Measurements from ENCODE around the gene DICER1. TPM values are rescaled to one million over a fixed set of nuclear protein-coding genes. Genes with fewer than 3 reads are reported as not detected.

DICER1 gene
- total RNA-seq, 4 donors from 2014 or later = 54.5 to 94.8 (median 83.8) TPM

DNA sequence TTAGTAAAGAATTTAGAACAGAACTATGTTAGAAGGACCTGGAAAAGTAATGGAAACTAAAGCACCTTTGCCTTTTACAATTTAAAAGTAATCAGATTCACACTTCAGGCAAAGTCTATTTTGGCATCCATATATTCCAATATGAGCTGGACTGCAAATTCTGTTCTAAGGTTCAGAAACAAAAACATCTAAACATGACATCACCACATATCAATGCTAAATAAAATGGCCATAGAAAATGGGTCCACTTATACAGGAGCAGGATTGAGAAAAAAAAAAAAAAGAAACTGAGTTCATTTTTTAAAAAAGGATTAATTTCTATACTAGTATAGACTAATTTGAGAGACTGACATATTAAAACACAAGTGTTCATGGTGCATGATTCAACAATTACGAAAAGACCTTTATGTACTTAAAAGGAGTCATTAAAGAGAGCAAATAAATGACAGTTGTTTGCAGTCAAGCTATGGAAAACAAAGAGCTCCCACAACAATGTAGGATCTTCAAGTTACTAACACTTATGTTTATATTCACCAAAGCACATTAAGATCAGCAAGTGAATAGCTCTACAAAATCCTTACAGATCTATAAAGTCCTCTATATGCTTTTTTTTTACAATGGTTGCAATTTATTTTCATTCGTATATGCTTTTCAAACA is 45.7 kb downstream of the DICER1 start:
- WGBS, 2 donors = 67 to 68% methylated on average over 2 of the region's 2 CpGs
- Histone ChIP-seq H3K36me3 (peaks cover 0 to 73% (median 0%) of the 10 kb centered on the region in 3 donors), H3K4me1 (peaks cover 0 to 11% (median 0%) of the 10 kb centered on the region in 4 donors), H3K27me3 (no peaks in the 10 kb centered on the region), H3K27ac (peak overlapping the region in 1 of 4 donors; percentile 22), H3K4me3 (no peak overlapping the region), H3K9me3 (no peaks in the 10 kb centered on the region)
- no peak for DNase-seq (ENCODE audit: low spot score in 2 of 2)
- TF ChIP-seq EP300 (IDR thresholded peaks at IDR 0.05) (no peak), POLR2A (IDR thresholded peaks at IDR 0.05) (no peak)
- TF ChIP-seq, protein P1, sequence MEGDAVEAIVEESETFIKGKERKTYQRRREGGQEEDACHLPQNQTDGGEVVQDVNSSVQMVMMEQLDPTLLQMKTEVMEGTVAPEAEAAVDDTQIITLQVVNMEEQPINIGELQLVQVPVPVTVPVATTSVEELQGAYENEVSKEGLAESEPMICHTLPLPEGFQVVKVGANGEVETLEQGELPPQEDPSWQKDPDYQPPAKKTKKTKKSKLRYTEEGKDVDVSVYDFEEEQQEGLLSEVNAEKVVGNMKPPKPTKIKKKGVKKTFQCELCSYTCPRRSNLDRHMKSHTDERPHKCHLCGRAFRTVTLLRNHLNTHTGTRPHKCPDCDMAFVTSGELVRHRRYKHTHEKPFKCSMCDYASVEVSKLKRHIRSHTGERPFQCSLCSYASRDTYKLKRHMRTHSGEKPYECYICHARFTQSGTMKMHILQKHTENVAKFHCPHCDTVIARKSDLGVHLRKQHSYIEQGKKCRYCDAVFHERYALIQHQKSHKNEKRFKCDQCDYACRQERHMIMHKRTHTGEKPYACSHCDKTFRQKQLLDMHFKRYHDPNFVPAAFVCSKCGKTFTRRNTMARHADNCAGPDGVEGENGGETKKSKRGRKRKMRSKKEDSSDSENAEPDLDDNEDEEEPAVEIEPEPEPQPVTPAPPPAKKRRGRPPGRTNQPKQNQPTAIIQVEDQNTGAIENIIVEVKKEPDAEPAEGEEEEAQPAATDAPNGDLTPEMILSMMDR (IDR thresholded peaks at IDR 0.05) = no peak

DNA sequence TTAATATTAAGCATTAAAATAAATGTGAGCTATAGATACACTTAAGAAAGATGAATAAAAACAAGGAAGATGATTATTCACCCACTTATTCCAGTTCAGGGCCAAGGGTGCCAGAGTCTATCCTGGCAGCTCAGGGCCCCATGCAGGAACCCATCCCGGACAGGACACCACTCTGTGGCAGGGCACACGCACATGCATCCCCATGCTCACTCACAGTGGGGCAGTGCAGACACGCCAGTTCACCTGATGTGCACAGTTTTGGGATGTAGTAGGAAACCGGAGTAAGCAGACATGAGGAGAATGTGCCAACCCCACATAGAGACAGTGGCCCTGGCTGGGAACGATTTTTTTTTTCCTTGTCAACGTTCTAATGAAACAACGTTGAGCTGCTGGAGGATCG is 47.2 kb downstream of the DICER1 start:
- no peak for DNase-seq (ENCODE audit: low spot score in 2 of 2)
- Histone ChIP-seq H3K27ac (no peak overlapping the region), H3K27me3 (no peaks in the 10 kb centered on the region), H3K4me3 (no peak overlapping the region), H3K36me3 (peaks cover 0 to 72% (median 0%) of the 10 kb centered on the region in 3 donors), H3K4me1 (peaks cover 0 to 11% (median 0%) of the 10 kb centered on the region in 4 donors), H3K9me3 (no peaks in the 10 kb centered on the region)
- no peak for TF ChIP-seq POLR2A (IDR thresholded peaks at IDR 0.05)
- TF ChIP-seq, protein P1 (IDR thresholded peaks at IDR 0.05) = no peak
- TF ChIP-seq EP300 (IDR thresholded peaks at IDR 0.05) = no peak
- WGBS, 2 donors = 89 to 94% methylated on average over 8 of the region's 8 CpGs

DNA sequence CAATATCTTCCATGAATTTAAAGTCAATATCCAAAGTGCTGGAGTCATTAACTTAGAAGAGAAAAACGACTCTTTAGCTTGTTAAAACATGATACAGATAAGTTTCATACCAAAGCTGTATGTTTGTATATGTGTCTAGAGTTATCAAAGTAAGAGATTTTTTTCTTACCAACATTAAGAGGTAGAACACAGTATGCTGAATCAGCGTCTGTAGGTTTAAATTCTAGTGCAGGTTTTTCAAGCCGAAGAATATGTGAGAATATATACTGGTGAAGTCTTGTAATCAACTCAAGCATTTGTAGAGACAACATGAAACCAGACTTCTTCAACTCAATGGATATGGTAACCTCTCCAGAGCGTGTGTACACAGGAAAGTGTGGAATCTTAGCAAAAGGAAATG is 49.6 kb downstream of the DICER1 start:
- Histone ChIP-seq H3K36me3 (peaks cover 0 to 84% (median 0%) of the 10 kb centered on the region in 3 donors), H3K27me3 (no peaks in the 10 kb centered on the region)
- WGBS, 2 donors = 97% methylated on average over 4 of the region's 4 CpGs

DNA sequence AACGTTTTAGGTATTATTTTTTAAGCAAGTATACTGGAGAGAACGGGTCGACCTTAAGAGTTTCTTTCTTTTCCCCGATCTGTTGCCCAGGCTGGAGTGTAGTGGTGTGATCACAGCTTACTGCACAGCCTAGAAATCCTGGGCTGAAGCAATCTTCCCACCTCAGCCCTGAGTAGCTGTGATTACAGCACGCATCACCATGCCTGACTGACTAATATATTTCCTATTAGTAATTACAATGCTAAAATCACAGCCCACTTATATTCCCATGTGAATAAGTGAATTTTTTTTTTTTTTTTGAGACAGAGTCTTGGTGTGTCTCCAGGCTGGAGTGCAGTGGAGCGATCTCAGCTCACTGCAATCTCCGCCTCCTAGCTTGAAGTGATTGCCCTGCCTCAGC is 50.4 kb downstream of the DICER1 start:
- Histone ChIP-seq H3K27ac (no peak overlapping the region), H3K4me1 (peaks cover 0 to 9% (median 0%) of the 10 kb centered on the region in 4 donors), H3K4me3 (no peak overlapping the region), H3K9me3 (no peaks in the 10 kb centered on the region), H3K36me3 (peaks cover 0 to 92% (median 0%) of the 10 kb centered on the region in 3 donors), H3K27me3 (no peaks in the 10 kb centered on the region)
- TF ChIP-seq, protein P1 (IDR thresholded peaks at IDR 0.05) = no peak
- TF ChIP-seq EP300 (IDR thresholded peaks at IDR 0.05) = no peak
- no peak for TF ChIP-seq POLR2A (IDR thresholded peaks at IDR 0.05)
- 89% methylated on average over 7 of the region's 7 CpGs for WGBS, 2 donors
- DNase-seq (ENCODE audit: low spot score in 2 of 2) = no peak

More for the DNA sequence above, 49.6 kb downstream of the DICER1 start:
- Histone ChIP-seq H3K9me3 (no peaks in the 10 kb centered on the region), H3K4me1 (peaks cover 0 to 5% (median 0%) of the 10 kb centered on the region in 4 donors), H3K27ac (no peak overlapping the region), H3K4me3 (no peak overlapping the region)
- no peak for TF ChIP-seq POLR2A (IDR thresholded peaks at IDR 0.05)
- no peak for TF ChIP-seq EP300 (IDR thresholded peaks at IDR 0.05)
- TF ChIP-seq, protein P1 (IDR thresholded peaks at IDR 0.05) = no peak
- no peak for DNase-seq (ENCODE audit: low spot score in 2 of 2)

DNA sequence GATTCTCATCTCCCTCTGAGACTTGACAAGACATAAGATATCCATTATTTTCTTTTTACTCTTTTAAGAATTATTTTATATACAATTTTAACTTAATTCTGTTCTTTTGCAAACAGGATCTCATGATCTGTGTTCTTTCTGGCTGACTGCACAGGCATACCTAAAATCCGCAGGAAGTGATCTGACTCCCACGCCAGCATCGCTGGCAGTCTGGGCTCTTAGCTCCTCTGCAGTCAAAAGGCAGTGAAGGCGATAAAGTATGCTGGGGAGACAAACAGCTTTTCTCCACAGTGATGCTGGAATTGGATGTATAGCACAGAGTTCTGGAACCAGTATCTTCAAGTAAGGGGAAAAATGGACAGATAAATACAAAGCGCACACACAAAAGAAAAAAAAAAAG is 52.4 kb downstream of the DICER1 start:
- TF ChIP-seq, protein P1 (IDR thresholded peaks at IDR 0.05) = no peak
- no peak for TF ChIP-seq EP300 (IDR thresholded peaks at IDR 0.05)
- TF ChIP-seq POLR2A (IDR thresholded peaks at IDR 0.05) = no peak
- H3K4me3 ChIP-seq = no peak overlapping the region
- no peak for DNase-seq (ENCODE audit: low spot score in 2 of 2)
- WGBS, 2 donors = 79% methylated on average over 5 of the region's 5 CpGs
- H3K27ac ChIP-seq = no peak overlapping the region
- H3K36me3 ChIP-seq = peaks cover 0 to 91% (median 0%) of the 10 kb centered on the region in 3 donors
- H3K9me3 ChIP-seq = no peaks in the 10 kb centered on the region
- H3K4me1 ChIP-seq = peaks cover 0 to 25% (median 4%) of the 10 kb centered on the region in 4 donors
- no peaks in the 10 kb centered on the region for H3K27me3 ChIP-seq
